Measurements from ENCODE around the gene RPUSD4.
A peak's percentile ranks its signal among the peaks of the same experiment; 100 is the strongest.

The RPUSD4 gene

GRCh38 chr11:126163779-126164178, 47.7 kb downstream of the RPUSD4 start:
- H3K27me3 ChIP-seq (ENCODE audit: control insufficient read depth, insufficient read depth, low read length): peaks cover 3% of the 10 kb centered on the region; the same call in 1 of the 2 replicates
- H3K4me3 ChIP-seq (ENCODE audit: low read depth, low read length): no peak overlapping the region
- no peaks in the 10 kb centered on the region for H3K36me3 ChIP-seq (ENCODE audit: control insufficient read depth, insufficient read depth, low read length)
- H3K4me1 ChIP-seq (ENCODE audit: control insufficient read depth, insufficient read depth, low read length): peaks cover 36% of the 10 kb centered on the region
- no peak overlapping the region for H3K9ac ChIP-seq (ENCODE audit: low read depth, low read length)
- peak overlapping the region; percentile 37 for H3K27ac ChIP-seq (ENCODE audit: low read depth, low read length)
- H3K9me3 ChIP-seq (ENCODE audit: control insufficient read depth, insufficient read depth, low read length): no peaks in the 10 kb centered on the region

DNA sequence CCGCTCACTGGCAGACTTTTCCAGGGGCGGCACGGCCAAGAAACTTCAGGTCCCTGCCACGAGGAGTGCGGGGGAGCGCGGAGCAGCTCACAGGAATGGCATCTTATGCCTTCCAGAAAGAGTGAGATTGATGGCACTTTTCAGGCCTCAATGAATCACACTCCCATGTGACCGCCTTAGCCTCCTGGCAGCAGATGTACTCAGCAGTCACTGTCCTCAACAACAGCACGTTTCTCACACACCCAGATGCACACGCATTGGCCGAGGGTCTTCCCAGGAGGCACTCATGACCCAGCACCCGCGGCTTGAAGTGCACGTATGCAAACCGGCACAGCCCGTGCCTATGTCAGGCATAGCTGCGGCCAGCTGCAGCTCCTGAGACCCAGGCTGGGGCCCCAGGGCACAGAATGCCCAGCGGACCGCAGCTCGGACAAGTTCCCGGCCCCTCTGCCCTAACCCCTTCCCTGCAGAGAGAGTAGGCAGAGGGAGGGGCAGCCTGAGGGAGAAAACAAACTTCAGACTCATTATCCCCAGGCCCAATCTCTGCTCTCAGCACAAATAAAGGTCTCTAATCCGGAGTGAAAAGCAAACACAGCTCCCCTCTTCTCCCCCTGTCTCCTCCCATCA, 48.3 kb downstream of the RPUSD4 start:
- Histone ChIP-seq H3K4me1 (ENCODE audit: control insufficient read depth, insufficient read depth, low read length) (peaks cover 34% of the 10 kb centered on the region), H3K27ac (ENCODE audit: low read depth, low read length) (peak overlapping the region; percentile 37), H3K9ac (ENCODE audit: low read depth, low read length) (no peak overlapping the region), H3K27me3 (ENCODE audit: control insufficient read depth, insufficient read depth, low read length) (peaks cover 3% of the 10 kb centered on the region; the same call in 1 of the 2 replicates), H3K4me3 (ENCODE audit: low read depth, low read length) (no peak overlapping the region), H3K36me3 (ENCODE audit: control insufficient read depth, insufficient read depth, low read length) (no peaks in the 10 kb centered on the region), H3K9me3 (ENCODE audit: control insufficient read depth, insufficient read depth, low read length) (no peaks in the 10 kb centered on the region)

DNA sequence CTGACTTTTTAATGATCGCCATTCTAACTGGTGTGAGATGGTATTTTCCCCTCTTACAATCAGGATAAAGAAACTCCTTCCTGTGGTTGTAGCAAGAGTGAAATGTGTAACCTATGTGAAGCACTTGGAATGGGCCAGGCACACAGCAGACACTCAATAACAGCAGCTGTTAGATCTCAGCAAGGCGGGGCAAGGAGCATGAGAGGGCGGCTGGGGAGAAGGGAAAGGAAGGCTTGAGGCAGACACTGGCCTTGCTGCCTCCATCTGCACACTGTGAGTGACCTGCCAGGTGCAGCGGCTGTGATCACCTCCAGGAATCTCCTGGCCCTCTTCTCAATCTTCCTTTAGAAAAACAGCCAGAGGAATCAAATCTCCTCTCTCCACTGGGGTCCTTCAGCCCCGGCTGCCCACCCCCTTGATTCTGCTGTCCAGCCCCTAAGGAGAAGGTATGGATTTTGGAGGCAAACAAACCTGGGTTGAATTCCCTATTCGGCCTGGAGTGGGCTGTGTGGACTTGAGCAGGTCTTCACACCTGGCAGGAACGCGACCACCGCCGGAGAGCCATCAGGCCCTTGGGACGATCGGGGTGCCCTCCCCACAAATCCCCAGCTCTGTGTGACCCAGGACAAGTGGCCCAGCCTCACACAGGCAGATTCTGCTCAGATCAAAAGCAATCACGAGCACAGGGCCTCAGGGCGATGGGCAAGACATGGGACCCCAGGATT, 49.0 kb downstream of the RPUSD4 start:
- H3K9ac ChIP-seq (ENCODE audit: low read depth, low read length): no peak overlapping the region
- peaks cover 3% of the 10 kb centered on the region; the same call in 1 of the 2 replicates for H3K27me3 ChIP-seq (ENCODE audit: control insufficient read depth, insufficient read depth, low read length)
- H3K36me3 ChIP-seq (ENCODE audit: control insufficient read depth, insufficient read depth, low read length): no peaks in the 10 kb centered on the region
- no peak overlapping the region for H3K27ac ChIP-seq (ENCODE audit: low read depth, low read length)
- H3K4me1 ChIP-seq (ENCODE audit: control insufficient read depth, insufficient read depth, low read length): peaks cover 34% of the 10 kb centered on the region
- H3K9me3 ChIP-seq (ENCODE audit: control insufficient read depth, insufficient read depth, low read length): no peaks in the 10 kb centered on the region
- no peak overlapping the region for H3K4me3 ChIP-seq (ENCODE audit: low read depth, low read length)

GRCh38 chr11:126161023-126161391, 50.4 kb downstream of the RPUSD4 start:
- H3K27me3 ChIP-seq (ENCODE audit: control insufficient read depth, insufficient read depth, low read length): 0 out of 2 replicates have a peak, but pooled peaks cover 3% of the 10 kb centered on the region
- H3K4me1 ChIP-seq (ENCODE audit: control insufficient read depth, insufficient read depth, low read length): peaks cover 26% of the 10 kb centered on the region

GRCh38 chr11:126160345-126161022, 51.0 kb downstream of the RPUSD4 start:
- H3K27me3 ChIP-seq (ENCODE audit: control insufficient read depth, insufficient read depth, low read length): 0 out of 2 replicates have a peak, but pooled peaks cover 3% of the 10 kb centered on the region
- no peaks in the 10 kb centered on the region for H3K36me3 ChIP-seq (ENCODE audit: control insufficient read depth, insufficient read depth, low read length)
- H3K9me3 ChIP-seq (ENCODE audit: control insufficient read depth, insufficient read depth, low read length): no peaks in the 10 kb centered on the region
- H3K27ac ChIP-seq (ENCODE audit: low read depth, low read length): peak overlapping the region; percentile 63
- H3K9ac ChIP-seq (ENCODE audit: low read depth, low read length): no peak overlapping the region
- H3K4me3 ChIP-seq (ENCODE audit: low read depth, low read length): no peak overlapping the region
- H3K4me1 ChIP-seq (ENCODE audit: control insufficient read depth, insufficient read depth, low read length): peaks cover 26% of the 10 kb centered on the region

More at GRCh38 chr11:126161023-126161391, 50.4 kb downstream of the RPUSD4 start:
- Histone ChIP-seq H3K27ac (ENCODE audit: low read depth, low read length) (no peak overlapping the region), H3K36me3 (ENCODE audit: control insufficient read depth, insufficient read depth, low read length) (no peaks in the 10 kb centered on the region), H3K9ac (ENCODE audit: low read depth, low read length) (no peak overlapping the region), H3K4me3 (ENCODE audit: low read depth, low read length) (no peak overlapping the region), H3K9me3 (ENCODE audit: control insufficient read depth, insufficient read depth, low read length) (no peaks in the 10 kb centered on the region)

- H3K4me3 ChIP-seq (ENCODE audit: low read depth, low read length): no peak overlapping the region
- H3K9me3 ChIP-seq (ENCODE audit: control insufficient read depth, insufficient read depth, low read length): no peaks in the 10 kb centered on the region
- no peaks in the 10 kb centered on the region for H3K36me3 ChIP-seq (ENCODE audit: control insufficient read depth, insufficient read depth, low read length)
- H3K27me3 ChIP-seq (ENCODE audit: control insufficient read depth, insufficient read depth, low read length): 0 out of 2 replicates have a peak, but pooled peaks cover 3% of the 10 kb centered on the region
- no peak overlapping the region for H3K9ac ChIP-seq (ENCODE audit: low read depth, low read length)
- peaks cover 26% of the 10 kb centered on the region for H3K4me1 ChIP-seq (ENCODE audit: control insufficient read depth, insufficient read depth, low read length)
- peak overlapping the region; percentile 63 for H3K27ac ChIP-seq (ENCODE audit: low read depth, low read length)
Observed at GRCh38 chr11:126159719-126160344, 51.6 kb downstream of the RPUSD4 start.

DNA sequence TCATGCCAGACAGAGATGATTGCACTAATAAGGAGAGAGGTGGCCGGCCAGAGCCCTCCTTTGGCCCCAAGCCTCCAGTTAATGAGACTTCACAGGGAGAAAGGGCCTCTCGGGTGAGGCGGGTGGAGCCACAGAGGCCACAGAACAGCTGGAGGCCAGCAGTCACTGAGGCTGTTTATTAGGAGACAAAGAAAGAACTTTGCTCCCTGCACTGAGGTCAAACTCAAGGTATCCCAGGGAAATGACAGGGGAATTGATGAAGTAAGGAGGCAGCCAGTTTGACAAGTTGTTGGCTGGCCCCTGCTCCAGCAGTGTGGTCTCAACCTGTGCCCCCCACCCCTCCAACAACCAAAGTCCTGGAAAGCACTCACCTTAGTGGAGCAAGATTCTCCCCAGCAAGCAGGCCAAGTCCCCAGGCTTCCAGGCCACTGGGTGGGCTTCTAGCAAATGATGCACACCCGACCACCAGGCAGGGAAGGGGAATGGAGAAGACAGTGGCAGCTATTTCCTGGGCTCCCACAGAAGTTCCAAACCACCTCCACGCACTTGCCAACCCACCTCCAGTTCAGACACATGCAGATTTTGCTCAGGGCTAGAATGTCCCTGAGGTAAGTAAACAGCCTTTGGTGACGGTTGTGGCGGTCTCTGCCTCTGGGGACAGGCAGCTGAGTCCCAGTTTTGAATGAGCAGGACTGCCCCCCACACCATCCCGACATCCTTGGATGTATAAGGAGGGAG, 53.2 kb downstream of the RPUSD4 start:
- no peak overlapping the region for H3K27ac ChIP-seq (ENCODE audit: low read depth, low read length)
- H3K9ac ChIP-seq (ENCODE audit: low read depth, low read length): no peak overlapping the region
- no peak overlapping the region for H3K4me3 ChIP-seq (ENCODE audit: low read depth, low read length)
- H3K27me3 ChIP-seq (ENCODE audit: control insufficient read depth, insufficient read depth, low read length): 0 out of 2 replicates have a peak, but pooled peaks cover 3% of the 10 kb centered on the region
- no peaks in the 10 kb centered on the region for H3K9me3 ChIP-seq (ENCODE audit: control insufficient read depth, insufficient read depth, low read length)
- H3K4me1 ChIP-seq (ENCODE audit: control insufficient read depth, insufficient read depth, low read length): peaks cover 27% of the 10 kb centered on the region
- no peaks in the 10 kb centered on the region for H3K36me3 ChIP-seq (ENCODE audit: control insufficient read depth, insufficient read depth, low read length)

DNA sequence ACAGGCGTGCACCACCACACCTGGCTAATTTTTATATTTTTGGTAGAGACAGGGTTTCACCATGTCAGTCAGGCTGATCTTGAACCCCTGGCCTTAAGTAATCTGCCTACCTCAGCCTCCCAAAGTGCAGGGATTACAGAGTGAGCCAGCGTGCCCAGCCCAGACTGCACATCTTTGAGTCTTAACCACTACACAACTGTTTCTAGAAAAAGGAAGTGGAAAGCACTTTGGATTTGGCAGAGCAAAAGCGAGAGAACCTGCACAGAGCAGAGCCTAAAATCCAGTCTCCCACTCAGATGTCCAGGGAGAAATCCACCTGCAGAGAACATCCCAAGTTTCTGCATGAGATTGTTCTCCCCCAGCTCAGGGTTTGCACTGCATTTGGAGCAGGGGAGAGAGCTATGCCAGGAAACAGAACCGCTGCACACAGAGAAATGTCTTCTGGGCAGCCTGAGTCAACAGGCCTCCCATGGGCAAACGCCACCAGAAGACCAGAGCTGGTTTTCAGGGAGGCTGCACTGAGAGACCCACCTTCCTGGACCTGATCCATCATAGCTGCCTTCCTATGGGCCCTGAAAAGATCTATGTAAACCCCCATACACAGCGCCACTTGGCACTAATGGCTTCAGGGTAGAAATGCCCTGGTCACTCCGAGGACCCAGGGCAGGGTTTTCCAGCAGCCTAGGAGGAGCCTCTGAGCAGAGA, 54.0 kb downstream of the RPUSD4 start:
- Histone ChIP-seq H3K9me3 (ENCODE audit: control insufficient read depth, insufficient read depth, low read length) (no peaks in the 10 kb centered on the region), H3K27me3 (ENCODE audit: control insufficient read depth, insufficient read depth, low read length) (0 out of 2 replicates have a peak, but pooled peaks cover 3% of the 10 kb centered on the region), H3K4me3 (ENCODE audit: low read depth, low read length) (no peak overlapping the region), H3K36me3 (ENCODE audit: control insufficient read depth, insufficient read depth, low read length) (no peaks in the 10 kb centered on the region), H3K9ac (ENCODE audit: low read depth, low read length) (no peak overlapping the region), H3K27ac (ENCODE audit: low read depth, low read length) (no peak overlapping the region), H3K4me1 (ENCODE audit: control insufficient read depth, insufficient read depth, low read length) (peaks cover 22% of the 10 kb centered on the region)

DNA sequence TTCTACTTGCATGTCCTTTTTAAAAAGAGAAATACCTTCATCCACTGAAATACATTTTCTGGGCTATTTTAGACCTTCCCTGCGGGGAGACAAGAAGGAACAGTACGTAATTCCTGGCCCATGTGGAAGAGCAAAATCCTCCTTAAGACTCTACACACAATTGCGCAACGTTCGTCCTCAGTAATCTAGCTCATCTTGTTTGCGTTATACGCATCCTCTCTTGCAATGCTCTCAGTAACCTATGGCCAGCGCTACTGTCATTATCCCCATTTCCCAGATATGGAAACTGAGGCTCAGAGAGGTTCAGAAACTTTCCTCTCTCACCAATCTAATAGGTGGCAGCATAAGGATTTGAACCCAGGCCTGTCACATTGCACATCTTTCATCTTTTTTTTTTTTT, 54.6 kb downstream of the RPUSD4 start:
- Histone ChIP-seq H3K9ac (ENCODE audit: low read depth, low read length) (no peak overlapping the region), H3K4me3 (ENCODE audit: low read depth, low read length) (no peak overlapping the region), H3K27ac (ENCODE audit: low read depth, low read length) (no peak overlapping the region), H3K4me1 (ENCODE audit: control insufficient read depth, insufficient read depth, low read length) (peaks cover 22% of the 10 kb centered on the region), H3K27me3 (ENCODE audit: control insufficient read depth, insufficient read depth, low read length) (no peaks in the 10 kb centered on the region), H3K9me3 (ENCODE audit: control insufficient read depth, insufficient read depth, low read length) (peaks cover 4% of the 10 kb centered on the region; the same call in 1 of the 2 replicates), H3K36me3 (ENCODE audit: control insufficient read depth, insufficient read depth, low read length) (no peaks in the 10 kb centered on the region)
